Measurements from ENCODE around the gene VWA5B1. TPM values are rescaled to one million over a fixed set of nuclear protein-coding genes. Genes with fewer than 3 reads are reported as not detected.

VWA5B1 gene
- total RNA-seq, 1 donor from 2014 or later, result 0.10 TPM

DNA sequence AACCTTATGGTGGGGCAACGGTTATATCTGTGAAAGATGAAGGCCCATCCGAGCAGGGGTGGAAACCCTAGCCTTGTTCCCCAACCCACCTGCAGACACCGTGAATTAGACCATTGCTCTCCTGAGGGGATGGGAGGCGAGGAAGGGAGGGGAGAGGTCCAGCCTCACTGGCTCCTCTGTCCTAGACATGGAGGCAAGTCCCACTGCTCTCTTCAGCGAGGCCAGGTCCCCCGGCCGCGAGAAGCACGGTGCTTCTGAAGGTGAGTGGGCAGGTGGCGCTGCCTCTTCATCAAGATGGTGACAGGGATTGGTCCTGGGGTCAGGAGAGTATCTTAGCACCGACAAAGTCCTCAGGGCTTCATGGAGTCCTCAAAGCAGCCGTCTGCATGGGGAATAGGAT is 59.3 kb downstream of the VWA5B1 start:
- Mint-ChIP-seq H3K4me3 (ENCODE audit: unreplicated experiment) (no peak overlapping the region), H3K27ac (ENCODE audit: unreplicated experiment) (no peak overlapping the region), H3K36me3 (ENCODE audit: unreplicated experiment) (peaks cover 15% of the 10 kb centered on the region), H3K9me3 (ENCODE audit: unreplicated experiment) (peaks cover 14% of the 10 kb centered on the region), H3K27me3 (ENCODE audit: unreplicated experiment) (peaks cover 6% of the 10 kb centered on the region), H3K4me1 (ENCODE audit: low read depth, unreplicated experiment) (peaks cover 15% of the 10 kb centered on the region)
- TF ChIP-seq, protein P1, sequence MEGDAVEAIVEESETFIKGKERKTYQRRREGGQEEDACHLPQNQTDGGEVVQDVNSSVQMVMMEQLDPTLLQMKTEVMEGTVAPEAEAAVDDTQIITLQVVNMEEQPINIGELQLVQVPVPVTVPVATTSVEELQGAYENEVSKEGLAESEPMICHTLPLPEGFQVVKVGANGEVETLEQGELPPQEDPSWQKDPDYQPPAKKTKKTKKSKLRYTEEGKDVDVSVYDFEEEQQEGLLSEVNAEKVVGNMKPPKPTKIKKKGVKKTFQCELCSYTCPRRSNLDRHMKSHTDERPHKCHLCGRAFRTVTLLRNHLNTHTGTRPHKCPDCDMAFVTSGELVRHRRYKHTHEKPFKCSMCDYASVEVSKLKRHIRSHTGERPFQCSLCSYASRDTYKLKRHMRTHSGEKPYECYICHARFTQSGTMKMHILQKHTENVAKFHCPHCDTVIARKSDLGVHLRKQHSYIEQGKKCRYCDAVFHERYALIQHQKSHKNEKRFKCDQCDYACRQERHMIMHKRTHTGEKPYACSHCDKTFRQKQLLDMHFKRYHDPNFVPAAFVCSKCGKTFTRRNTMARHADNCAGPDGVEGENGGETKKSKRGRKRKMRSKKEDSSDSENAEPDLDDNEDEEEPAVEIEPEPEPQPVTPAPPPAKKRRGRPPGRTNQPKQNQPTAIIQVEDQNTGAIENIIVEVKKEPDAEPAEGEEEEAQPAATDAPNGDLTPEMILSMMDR (IDR thresholded peaks at IDR 0.05; ENCODE audit: partially characterized antibody, unreplicated experiment), result no peak
- DNase-seq, result no peak

- TF ChIP-seq, protein P1 (IDR thresholded peaks at IDR 0.05; ENCODE audit: partially characterized antibody, unreplicated experiment), result no peak
- H3K9me3 Mint-ChIP-seq (ENCODE audit: unreplicated experiment), result peaks cover 14% of the 10 kb centered on the region
- no peak overlapping the region for H3K4me3 Mint-ChIP-seq (ENCODE audit: unreplicated experiment)
- H3K27me3 Mint-ChIP-seq (ENCODE audit: unreplicated experiment), result peaks cover 7% of the 10 kb centered on the region
- no peak overlapping the region for H3K27ac Mint-ChIP-seq (ENCODE audit: unreplicated experiment)
- H3K36me3 Mint-ChIP-seq (ENCODE audit: unreplicated experiment), result peaks cover 15% of the 10 kb centered on the region
- DNase-seq, result no peak
- H3K4me1 Mint-ChIP-seq (ENCODE audit: low read depth, unreplicated experiment), result peaks cover 15% of the 10 kb centered on the region
Measured at GRCh38 chr1:20350421-20350820, 59.7 kb downstream of the VWA5B1 start.

DNA sequence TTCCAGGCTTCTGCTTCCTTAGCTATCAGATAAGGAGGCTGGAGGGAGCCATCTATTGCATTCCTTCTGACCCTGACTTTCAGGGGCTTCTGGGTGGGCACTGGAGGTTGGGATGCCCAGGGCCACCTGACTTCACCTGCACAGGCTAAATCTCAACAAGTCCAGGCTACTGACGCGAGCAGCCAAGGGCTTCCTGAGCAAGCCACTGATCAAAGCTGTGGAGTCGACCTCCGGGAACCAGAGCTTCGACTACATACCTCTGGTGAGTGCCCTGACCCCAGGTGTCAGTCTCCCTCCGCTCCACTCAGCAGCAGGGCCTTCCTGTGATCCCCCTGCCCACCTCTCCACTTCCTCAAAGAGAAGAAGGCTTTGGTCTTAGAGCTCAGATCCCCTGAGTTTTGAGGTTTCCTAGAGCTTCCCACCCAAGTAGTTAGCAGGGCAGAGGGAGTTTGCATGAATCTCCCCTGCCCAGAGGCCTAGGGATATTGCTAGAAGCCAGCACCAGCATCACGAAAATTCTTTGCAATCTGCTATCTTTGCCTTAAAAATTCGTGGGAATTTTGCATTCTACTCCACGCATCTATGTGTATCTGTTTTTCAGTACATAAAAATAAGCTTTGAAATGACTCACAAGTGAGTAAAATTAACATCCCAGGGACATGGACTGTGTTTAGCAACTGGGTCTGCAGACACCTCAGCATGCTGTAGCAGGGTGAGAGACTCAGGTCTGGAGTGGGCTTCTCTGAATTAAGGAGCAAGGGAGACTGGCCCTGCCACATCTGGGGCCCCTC is 61.4 kb downstream of the VWA5B1 start:
- Mint-ChIP-seq H3K9me3 (ENCODE audit: unreplicated experiment) (peaks cover 12% of the 10 kb centered on the region), H3K27ac (ENCODE audit: unreplicated experiment) (no peak overlapping the region), H3K4me3 (ENCODE audit: unreplicated experiment) (no peak overlapping the region), H3K4me1 (ENCODE audit: low read depth, unreplicated experiment) (peaks cover 16% of the 10 kb centered on the region), H3K36me3 (ENCODE audit: unreplicated experiment) (peaks cover 8% of the 10 kb centered on the region), H3K27me3 (ENCODE audit: unreplicated experiment) (peaks cover 8% of the 10 kb centered on the region)
- TF ChIP-seq, protein P1 (IDR thresholded peaks at IDR 0.05; ENCODE audit: partially characterized antibody, unreplicated experiment), result no peak
- DNase-seq, result no peak

GRCh38 chr1:20353836-20354235 is 63.2 kb downstream of the VWA5B1 start:
- no peak overlapping the region for H3K27ac Mint-ChIP-seq (ENCODE audit: unreplicated experiment)
- peaks cover 8% of the 10 kb centered on the region for H3K36me3 Mint-ChIP-seq (ENCODE audit: unreplicated experiment)
- peaks cover 1% of the 10 kb centered on the region for H3K9me3 Mint-ChIP-seq (ENCODE audit: unreplicated experiment)
- peaks cover 6% of the 10 kb centered on the region for H3K4me1 Mint-ChIP-seq (ENCODE audit: low read depth, unreplicated experiment)
- no peak overlapping the region for H3K4me3 Mint-ChIP-seq (ENCODE audit: unreplicated experiment)
- no peak for DNase-seq
- H3K27me3 Mint-ChIP-seq (ENCODE audit: unreplicated experiment), result peaks cover 5% of the 10 kb centered on the region
- TF ChIP-seq, protein P1 (IDR thresholded peaks at IDR 0.05; ENCODE audit: partially characterized antibody, unreplicated experiment), result no peak

DNA sequence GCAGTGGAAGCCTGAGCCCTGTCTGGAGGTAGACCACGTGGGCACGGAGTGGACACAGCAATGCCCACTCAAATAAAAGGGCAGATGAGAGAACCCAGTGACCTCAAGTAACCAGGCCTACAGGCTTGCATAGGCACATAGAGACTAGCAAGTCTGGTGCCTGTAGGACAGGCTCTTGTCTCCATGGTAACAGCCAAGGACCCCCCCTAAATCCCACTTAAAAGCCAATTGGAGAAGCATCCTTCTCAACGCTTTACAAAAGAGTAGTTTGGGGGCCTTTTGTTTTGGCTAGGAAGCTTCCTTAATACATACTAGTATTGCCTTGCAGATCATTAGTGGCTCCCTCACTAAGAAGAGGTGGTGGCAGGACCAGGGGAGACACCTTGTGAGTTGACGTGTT is 63.9 kb downstream of the VWA5B1 start:
- DNase-seq, result no peak
- Mint-ChIP-seq H3K9me3 (ENCODE audit: unreplicated experiment) (no peaks in the 10 kb centered on the region), H3K4me3 (ENCODE audit: unreplicated experiment) (no peak overlapping the region), H3K36me3 (ENCODE audit: unreplicated experiment) (peaks cover 8% of the 10 kb centered on the region), H3K4me1 (ENCODE audit: low read depth, unreplicated experiment) (peaks cover 4% of the 10 kb centered on the region), H3K27me3 (ENCODE audit: unreplicated experiment) (peaks cover 5% of the 10 kb centered on the region), H3K27ac (ENCODE audit: unreplicated experiment) (no peak overlapping the region)
- TF ChIP-seq, protein P1 (IDR thresholded peaks at IDR 0.05; ENCODE audit: partially characterized antibody, unreplicated experiment), result no peak
